Measurements from ENCODE around the gene MBD2.
"Not testable (repeated sequence)": the region's sequence is repeated elsewhere in the genome, so short reads cannot be mapped to it uniquely, and the experiment has no call there.

The MBD2 gene

DNA sequence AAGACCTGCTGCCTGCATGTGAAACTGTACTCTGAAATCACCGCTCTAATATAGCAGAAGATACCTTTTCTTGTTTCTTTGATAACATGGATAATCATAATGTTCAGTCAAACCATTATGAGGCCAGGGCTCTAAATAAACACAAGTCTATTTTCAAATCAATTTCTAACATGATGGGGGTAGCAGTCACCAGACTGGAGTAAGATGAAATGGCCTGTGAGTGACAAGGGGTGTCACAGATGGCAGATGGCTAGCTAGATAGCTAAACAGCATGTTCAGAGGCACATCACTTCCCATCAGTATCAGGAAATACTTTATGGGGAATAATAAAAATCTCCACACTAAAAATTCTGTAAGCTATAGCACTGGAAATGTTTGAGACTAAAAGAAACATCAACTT, 14.0 kb downstream of the MBD2 start:
- DNase-seq (ENCODE audit: insufficient read length) (no peak), FAIRE-seq (peak; percentile 76)
- TF ChIP-seq POLR2AphosphoS5 (IDR thresholded peaks at IDR 0.05; ENCODE audit: low read depth, low read length) (no peak), TAF1 (IDR thresholded peaks at IDR 0.05; ENCODE audit: borderline replicate concordance, low read depth, low read length) (no peak), POLR2A (IDR thresholded peaks at IDR 0.05; ENCODE audit: low read depth, low read length) (no peak)

- TF ChIP-seq TAF1 (IDR thresholded peaks at IDR 0.05; ENCODE audit: borderline replicate concordance, low read depth, low read length) (no peak), POLR2AphosphoS5 (IDR thresholded peaks at IDR 0.05; ENCODE audit: low read depth, low read length) (peak; percentile 52; the same call in 1 of the 2 replicates), POLR2A (IDR thresholded peaks at IDR 0.05; ENCODE audit: low read depth, low read length) (peak; percentile 50)
- peak; percentile 94 for FAIRE-seq
- no peak for DNase-seq (ENCODE audit: insufficient read length)
Measured at GRCh38 chr18:54209471-54210180, 14.8 kb downstream of the MBD2 start.

GRCh38 chr18:54206447-54206846, 18.0 kb downstream of the MBD2 start:
- no peak for TF ChIP-seq POLR2AphosphoS5 (IDR thresholded peaks at IDR 0.05; ENCODE audit: low read depth, low read length)
- TF ChIP-seq TAF1 (IDR thresholded peaks at IDR 0.05; ENCODE audit: borderline replicate concordance, low read depth, low read length) = no peak
- TF ChIP-seq POLR2A (IDR thresholded peaks at IDR 0.05; ENCODE audit: low read depth, low read length) = no peak
- no peak for DNase-seq (ENCODE audit: insufficient read length)
- no peak for FAIRE-seq

- TF ChIP-seq POLR2A (IDR thresholded peaks at IDR 0.05; ENCODE audit: low read depth, low read length) = no peak
- TF ChIP-seq POLR2AphosphoS5 (IDR thresholded peaks at IDR 0.05; ENCODE audit: low read depth, low read length) = no peak
- TF ChIP-seq TAF1 (IDR thresholded peaks at IDR 0.05; ENCODE audit: borderline replicate concordance, low read depth, low read length) = no peak
- FAIRE-seq (no peak), DNase-seq (ENCODE audit: insufficient read length) (no peak)
Measured at GRCh38 chr18:54205959-54206358, 18.5 kb downstream of the MBD2 start.

GRCh38 chr18:54205448-54205847, 19.0 kb downstream of the MBD2 start:
- not testable (repeated sequence) for DNase-seq (ENCODE audit: insufficient read length); FAIRE-seq

- peak; percentile 14 for FAIRE-seq
- no peak for DNase-seq (ENCODE audit: insufficient read length)
- TF ChIP-seq TAF1 (IDR thresholded peaks at IDR 0.05; ENCODE audit: borderline replicate concordance, low read depth, low read length) (no peak), POLR2AphosphoS5 (IDR thresholded peaks at IDR 0.05; ENCODE audit: low read depth, low read length) (no peak), POLR2A (IDR thresholded peaks at IDR 0.05; ENCODE audit: low read depth, low read length) (no peak)
Measured at GRCh38 chr18:54204883-54205282, 19.6 kb downstream of the MBD2 start.

GRCh38 chr18:54203914-54204313, 20.6 kb downstream of the MBD2 start:
- DNase-seq (ENCODE audit: insufficient read length) = no peak
- peak; percentile 65 for FAIRE-seq
- no peak for TF ChIP-seq POLR2AphosphoS5 (IDR thresholded peaks at IDR 0.05; ENCODE audit: low read depth, low read length)
- TF ChIP-seq TAF1 (IDR thresholded peaks at IDR 0.05; ENCODE audit: borderline replicate concordance, low read depth, low read length) = no peak
- no peak for TF ChIP-seq POLR2A (IDR thresholded peaks at IDR 0.05; ENCODE audit: low read depth, low read length)

GRCh38 chr18:54202851-54203250, 21.6 kb downstream of the MBD2 start:
- DNase-seq (ENCODE audit: insufficient read length) (no peak), FAIRE-seq (peak; percentile 30)
- TF ChIP-seq POLR2A (IDR thresholded peaks at IDR 0.05; ENCODE audit: low read depth, low read length) (no peak), POLR2AphosphoS5 (IDR thresholded peaks at IDR 0.05; ENCODE audit: low read depth, low read length) (no peak), TAF1 (IDR thresholded peaks at IDR 0.05; ENCODE audit: borderline replicate concordance, low read depth, low read length) (no peak)

DNA sequence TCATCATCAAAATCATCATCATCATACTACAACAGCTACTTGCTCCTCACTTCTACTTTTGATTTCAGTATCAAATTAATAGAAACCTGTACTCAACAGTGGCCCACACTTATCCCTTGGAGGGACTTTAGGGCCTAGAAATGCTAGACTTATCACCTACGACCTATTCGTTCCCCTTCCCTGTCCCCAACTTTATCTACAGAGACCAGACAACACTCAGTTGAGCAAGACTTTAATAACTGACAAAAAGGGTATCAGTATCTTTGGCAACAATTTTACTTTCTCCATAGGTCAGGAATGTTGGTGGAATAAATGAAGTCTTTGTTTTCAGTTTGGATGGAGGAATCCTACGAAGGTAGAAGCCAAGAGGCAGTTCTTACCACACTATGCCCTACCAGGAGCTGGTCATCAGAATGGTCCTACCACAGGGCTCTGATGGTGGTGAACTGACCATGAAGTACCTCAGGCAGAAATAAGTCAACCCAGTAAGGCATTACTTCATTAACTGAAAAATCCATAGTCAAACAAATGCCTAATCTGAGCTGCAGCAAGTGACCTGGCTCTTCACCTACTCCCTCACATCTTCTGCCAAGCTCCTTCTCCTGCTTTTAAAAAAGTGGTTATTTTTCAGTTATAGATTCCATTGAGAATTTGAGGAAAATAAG, 26.6 kb downstream of the MBD2 start:
- no peak for TF ChIP-seq TAF1 (IDR thresholded peaks at IDR 0.05; ENCODE audit: borderline replicate concordance, low read depth, low read length)
- TF ChIP-seq POLR2A (IDR thresholded peaks at IDR 0.05; ENCODE audit: low read depth, low read length) = no peak
- TF ChIP-seq POLR2AphosphoS5 (IDR thresholded peaks at IDR 0.05; ENCODE audit: low read depth, low read length) = no peak
- DNase-seq (ENCODE audit: insufficient read length) (no peak), FAIRE-seq (no peak)

- no peak for DNase-seq (ENCODE audit: insufficient read length)
- TF ChIP-seq POLR2AphosphoS5 (IDR thresholded peaks at IDR 0.05; ENCODE audit: low read depth, low read length) (no peak), POLR2A (IDR thresholded peaks at IDR 0.05; ENCODE audit: low read depth, low read length) (no peak), TAF1 (IDR thresholded peaks at IDR 0.05; ENCODE audit: borderline replicate concordance, low read depth, low read length) (no peak)
- FAIRE-seq = no peak
Measured at GRCh38 chr18:54193786-54194185, 30.7 kb downstream of the MBD2 start.

DNA sequence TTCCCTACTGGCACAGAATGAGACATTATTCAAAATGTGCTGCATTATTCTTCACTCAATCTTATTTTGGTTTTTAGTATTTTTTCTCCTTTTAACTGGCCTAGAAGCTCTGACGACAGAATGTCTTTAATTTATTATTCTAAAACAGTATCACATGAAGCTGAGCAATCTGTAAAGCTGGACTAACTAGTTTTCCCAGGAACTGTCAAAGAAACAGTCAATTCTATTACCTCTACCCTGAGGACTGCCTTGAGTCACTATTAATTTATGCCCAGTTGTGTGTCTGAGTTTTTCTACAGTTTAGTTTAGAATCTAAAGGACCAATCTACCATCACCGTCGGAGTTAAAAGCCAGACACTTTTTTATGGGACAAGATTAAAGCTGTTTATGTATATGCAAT, 31.6 kb downstream of the MBD2 start:
- FAIRE-seq = no peak
- DNase-seq (ENCODE audit: insufficient read length) = no peak
- TF ChIP-seq TAF1 (IDR thresholded peaks at IDR 0.05; ENCODE audit: borderline replicate concordance, low read depth, low read length) = no peak
- TF ChIP-seq POLR2AphosphoS5 (IDR thresholded peaks at IDR 0.05; ENCODE audit: low read depth, low read length) = no peak
- TF ChIP-seq POLR2A (IDR thresholded peaks at IDR 0.05; ENCODE audit: low read depth, low read length) = no peak

- no peak for TF ChIP-seq TAF1 (IDR thresholded peaks at IDR 0.05; ENCODE audit: borderline replicate concordance, low read depth, low read length)
- no peak for TF ChIP-seq POLR2A (IDR thresholded peaks at IDR 0.05; ENCODE audit: low read depth, low read length)
- TF ChIP-seq POLR2AphosphoS5 (IDR thresholded peaks at IDR 0.05; ENCODE audit: low read depth, low read length) = no peak
- no peak for DNase-seq (ENCODE audit: insufficient read length)
- no peak for FAIRE-seq
Measured at GRCh38 chr18:54192415-54192814, 32.1 kb downstream of the MBD2 start.

All from GM12892 (cell line).